ENCODE measurements around the gene RDH13. TPM values are rescaled to one million over a fixed set of nuclear protein-coding genes. Genes with fewer than 3 reads are reported as not detected.

RDH13 gene
- total and polyA plus RNA-seq, 2 of the 8 experiments (the other 6 are each of a cell fraction or from before 2014, with no cell fraction given) = 15.9 to 31.5 TPM

GRCh38 chr19:55015126-55015525 lies 47.8 kb downstream of the RDH13 start:
- FAIRE-seq = no peak
- Histone ChIP-seq H4K5ac (ENCODE audit: insufficient read length, low read depth, low read length) (no peak overlapping the region), H2BK15ac (ENCODE audit: low read length) (no peak overlapping the region), H3K27ac (ENCODE audit: low read depth, low read length) (no peak overlapping the region), H2BK20ac (ENCODE audit: low read length) (no peak overlapping the region), H2BK5ac (ENCODE audit: low read depth, low read length) (no peak overlapping the region; the same call in 1 of the 2 replicates), H2BK12ac (ENCODE audit: low read depth, low read length) (no peak overlapping the region; the same call in 1 of the 2 replicates), H3K36me3 (ENCODE audit: control insufficient read depth in 2 of 4, insufficient read depth in 4 of 4, low read length in 3 of 4) (no peaks in the 10 kb centered on the region), H3K27me3 (replicated peaks in 1 of 4; ENCODE audit: control insufficient read depth in 3 of 4, extremely low read depth in 1 of 4, insufficient read depth in 3 of 4, low read length in 3 of 4) (no peaks in the 10 kb centered on the region), H3K14ac (ENCODE audit: insufficient read length) (no peak overlapping the region), H3K56ac (replicated peaks; ENCODE audit: insufficient read length, low read depth, low read length) (no peak overlapping the region), H3K4ac (replicated peaks; ENCODE audit: insufficient read length, low read depth, low read length) (no peak overlapping the region), H3K4me3 (ENCODE audit: extremely low read depth in 1 of 4, insufficient read depth in 2 of 4, low read depth in 3 of 4, low read length in 4 of 4) (no peak overlapping the region), H4K20me1 (replicated peaks in 1 of 2; ENCODE audit: control insufficient read depth in 1 of 2, insufficient read depth in 2 of 2, low read length in 2 of 2) (no peaks in the 10 kb centered on the region), H3K9ac (replicated peaks in 1 of 4; ENCODE audit: extremely low read depth in 1 of 4, low read depth in 3 of 4, low read length in 3 of 4) (no peak overlapping the region), H4K8ac (ENCODE audit: extremely low read depth, insufficient read depth, low read length) (no peak overlapping the region; the same call in 1 of the 2 replicates), H3K79me1 (ENCODE audit: low read depth, low read length) (peaks cover 4% of the 10 kb centered on the region), H3K9me3 (ENCODE audit: insufficient read depth in 2 of 2, low read depth in 1 of 2, low read length in 1 of 2) (no peaks in the 10 kb centered on the region), H3K23me2 (ENCODE audit: low read depth, low read length) (no peaks in the 10 kb centered on the region; the same call in 1 of the 2 replicates), H2AK5ac (ENCODE audit: low read depth, low read length) (no peak overlapping the region; the same call in 1 of the 2 replicates), H2BK120ac (replicated peaks; ENCODE audit: low read depth, low read length) (no peak overlapping the region), H2AFZ (ENCODE audit: low read length) (no peak overlapping the region), H3K79me2 (ENCODE audit: control insufficient read depth in 1 of 2, insufficient read depth in 2 of 2, low read length in 2 of 2) (peaks cover 0 to 38% of the 10 kb centered on the region in 2 experiments; a peak in 3 of 4 replicates), H3K4me1 (replicated peaks in 1 of 4; ENCODE audit: control insufficient read depth in 3 of 4, insufficient read depth in 4 of 4, low read length in 3 of 4) (peaks cover 0 to 10% (median 2%) of the 10 kb centered on the region in 4 experiments; a peak in 3 of 7 replicates), H3K23ac (ENCODE audit: insufficient read length) (no peak overlapping the region), H3K4me2 (ENCODE audit: insufficient read depth in 1 of 2, low read depth in 2 of 2, low read length in 2 of 2) (no peak overlapping the region), H3K18ac (ENCODE audit: extremely low read depth, low read length) (no peak overlapping the region), H4K91ac (replicated peaks; ENCODE audit: insufficient read length, low read length) (no peak overlapping the region)
- no peak for TF ChIP-seq CEBPB (IDR thresholded peaks at IDR 0.05; ENCODE audit: low read depth, low read length)
- no peak for TF ChIP-seq ATF3 (IDR thresholded peaks at IDR 0.05; ENCODE audit: insufficient read depth, low read depth, low read length)
- TF ChIP-seq TCF12 (IDR thresholded peaks at IDR 0.05; ENCODE audit: low read depth, low read length) = no peak
- no peak for TF ChIP-seq ASH2L (IDR thresholded peaks at IDR 0.05; ENCODE audit: low read length)
- no peak for TF ChIP-seq SIX5 (IDR thresholded peaks at IDR 0.05; ENCODE audit: low read depth, low read length)
- no peak for TF ChIP-seq BACH1 (IDR thresholded peaks at IDR 0.05; ENCODE audit: low read length)
- no peak for TF ChIP-seq NANOG (IDR thresholded peaks at IDR 0.05; ENCODE audit: insufficient read depth, low read depth, low read length, poor library complexity, severe bottlenecking)
- ChIA-PET CTCF (ENCODE audit: partially characterized antibody) (interaction anchor here (1.4 to 1.5 kb wide), 2 partner anchors 13 to 17 kb away, joined by 3 to 4 read pairs; no protein-coding TSS in a partner anchor), POLR2A (ENCODE audit: partially characterized antibody) (interaction anchor here (1.3 to 1.8 kb wide), 3 partner anchors 10 to 59 kb away, joined by 3 read pairs; no protein-coding TSS in a partner anchor)
- no peak for DNase-seq (ENCODE audit: low read depth in 1 of 2, low spot score in 2 of 2)
- WGBS, 2 experiments (ENCODE audit: extremely low coverage in 1 of 2, insufficient coverage in 1 of 2, insufficient read length in 1 of 2, insufficient replicate concordance in 2 of 2, low coverage in 1 of 2, low lambda C conversion rate in 2 of 2, missing lambda C conversion rate in 1 of 2) = 85% methylated on average over 5 of the region's 5 CpGs; no CpG with 5 or more reads in 1 of the 2 experiments
